H1 (cell line): Measurements from ENCODE around the gene FAS. TPM values are rescaled to one million over a fixed set of nuclear protein-coding genes. Genes with fewer than 3 reads are reported as not detected.

Experiments
- CTCF ChIA-PET: fragments of 300-600 bp; sonication (Branson Sonifier 250); formaldehyde crosslinking; loops from one replicate; lab custom pipeline; 2021; ENCODE audit not compliant: partially characterized antibody; lab: Charles Lee
- POLR2A ChIA-PET: fragments of 300-600 bp; sonication (Branson Sonifier 250); formaldehyde crosslinking; loops from one replicate; lab custom pipeline; 2021; ENCODE audit warnings: inconsistent platforms; ENCODE audit not compliant: partially characterized antibody; lab: Charles Lee
- DNase-seq, 2 experiments: peaks; one replicate each; pipeline versions ENCODE4 v3.0.0 to v3.0.0-alpha.2; 2010 to 2022; ENCODE audit warnings: low spot score in 2 of 2, low read depth in 1 of 2, mixed read lengths in 1 of 2
- FAIRE-seq: peaks from 2 replicates; lab custom pipeline; 2011; peaks lifted over from hg19 to GRCh38; lab: Jason Lieb, UNC
- H2AFZ ChIP-seq: 2 replicates; pipeline ENCODE4 v1.8.1; 2012; ENCODE audit warnings: low read length, inconsistent platforms
- H2AK5ac ChIP-seq: 2 replicates; pipeline ENCODE4 v1.6.1; 2013; ENCODE audit warnings: low read depth, low read length
- H2BK120ac ChIP-seq: replicated peaks from 2 replicates; pipeline ENCODE3; 2013; ENCODE audit warnings: low read depth, low read length, inconsistent platforms
- H2BK12ac ChIP-seq: 2 replicates; pipeline ENCODE4 v1.6.1; 2013; ENCODE audit warnings: low read depth, low read length
- H2BK15ac ChIP-seq: 2 replicates; pipeline ENCODE4 v1.6.1; 2013; ENCODE audit warnings: low read length
- H2BK20ac ChIP-seq: 2 replicates; pipeline ENCODE4 v1.6.1; 2013; ENCODE audit warnings: low read length
- H2BK5ac ChIP-seq: 2 replicates; pipeline ENCODE4 v1.6.1; 2013; ENCODE audit warnings: low read depth, low read length
- H3K14ac ChIP-seq: 2 replicates; pipeline ENCODE4 v1.6.1; 2013; ENCODE audit warnings: inconsistent platforms; ENCODE audit not compliant: insufficient read length
- H3K18ac ChIP-seq: 2 replicates; pipeline ENCODE4 v1.6.1; 2013; ENCODE audit warnings: low read length; ENCODE audit errors: extremely low read depth
- H3K23ac ChIP-seq: 2 replicates; pipeline ENCODE4 v1.6.1; 2013; ENCODE audit warnings: inconsistent platforms; ENCODE audit not compliant: insufficient read length
- H3K23me2 ChIP-seq: 2 replicates; pipeline ENCODE4 v1.6.1; 2013; ENCODE audit warnings: low read depth, low read length
- H3K27ac ChIP-seq: 2 replicates; pipeline ENCODE4 v1.6.1; 2011; ENCODE audit warnings: low read depth, low read length, inconsistent platforms
- H3K27me3 ChIP-seq, 4 experiments: replicated peaks in 1 of 4; 1 replicate in 1 of 4; 2 replicates in 3 of 4; pipeline versions ENCODE4 v1.6.1 to v1.8.1; 2011 to 2013; ENCODE audit warnings: low read length in 3 of 4, mild to moderate bottlenecking in 3 of 4, inconsistent platforms in 2 of 4, mixed read lengths in 2 of 4, moderate library complexity in 1 of 4; ENCODE audit not compliant: control insufficient read depth in 3 of 4, insufficient read depth in 3 of 4; ENCODE audit errors: extremely low read depth in 1 of 4
- H3K36me3 ChIP-seq, 4 experiments: 2 replicates each; pipeline versions ENCODE4 v1.6.1 to v1.8.1; 2011 to 2013; ENCODE audit warnings: mild to moderate bottlenecking in 4 of 4, low read length in 3 of 4, moderate library complexity in 2 of 4, control low read depth in 1 of 4, inconsistent platforms in 1 of 4; ENCODE audit not compliant: insufficient read depth in 4 of 4, control insufficient read depth in 2 of 4
- H3K4ac ChIP-seq: replicated peaks from 2 replicates; pipeline ENCODE3; 2013; ENCODE audit warnings: low read length, low read depth, mixed read lengths, inconsistent platforms; ENCODE audit not compliant: insufficient read length
- H3K4me1 ChIP-seq, 4 experiments: replicated peaks in 1 of 4; 1 replicate in 1 of 4; 2 replicates in 3 of 4; pipeline versions ENCODE4 v1.6.1 to v1.8.1; 2011 to 2013; ENCODE audit warnings: low read length in 3 of 4, inconsistent platforms in 2 of 4, mixed read lengths in 1 of 4; ENCODE audit not compliant: insufficient read depth in 4 of 4, control insufficient read depth in 3 of 4
- H3K4me2 ChIP-seq, 2 experiments: 2 replicates each; pipeline versions ENCODE4 v1.6.1 to v1.8.1; 2011 to 2013; ENCODE audit warnings: low read depth in 2 of 2, low read length in 2 of 2, control low read depth in 1 of 2, inconsistent platforms in 1 of 2, mild to moderate bottlenecking in 1 of 2; ENCODE audit not compliant: insufficient read depth in 1 of 2
- H3K4me3 ChIP-seq, 4 experiments: fragments of 200-600, 300-600 bp in 1 of 4; sonication (generic), shearing (Covaris generic), sonication (Bioruptor Twin) in 1 of 4; 2 replicates each; pipeline versions ENCODE4 v1.5.1 to v1.8.1; 2011 to 2016; ENCODE audit warnings: low read length in 4 of 4, low read depth in 3 of 4, control low read depth in 2 of 4, inconsistent platforms in 2 of 4, mild to moderate bottlenecking in 2 of 4, mixed read lengths in 1 of 4, moderate library complexity in 1 of 4; ENCODE audit not compliant: insufficient read depth in 2 of 4; ENCODE audit errors: extremely low read depth in 1 of 4
- H3K56ac ChIP-seq: replicated peaks from 2 replicates; pipeline ENCODE3; 2013; ENCODE audit warnings: low read depth, mild to moderate bottlenecking, mixed read lengths, low read length, inconsistent platforms; ENCODE audit not compliant: insufficient read length
- H3K79me1 ChIP-seq: 2 replicates; pipeline ENCODE4 v1.6.1; 2013; ENCODE audit warnings: low read depth, low read length, control low read depth
- H3K79me2 ChIP-seq, 2 experiments: 2 replicates each; pipeline versions ENCODE4 v1.6.1 to v1.8.1; 2012 to 2013; ENCODE audit warnings: low read length in 2 of 2, mild to moderate bottlenecking in 2 of 2, inconsistent platforms in 1 of 2; ENCODE audit not compliant: insufficient read depth in 2 of 2, control insufficient read depth in 1 of 2
- H3K9ac ChIP-seq, 4 experiments: replicated peaks in 1 of 4; 1 replicate in 1 of 4; 2 replicates in 3 of 4; pipeline versions ENCODE4 v1.6.1 to v1.8.1; 2011 to 2013; ENCODE audit warnings: low read depth in 3 of 4, low read length in 3 of 4, control low read depth in 2 of 4, mild to moderate bottlenecking in 2 of 4, moderate library complexity in 2 of 4, inconsistent platforms in 1 of 4; ENCODE audit errors: extremely low read depth in 1 of 4
- H3K9me3 ChIP-seq, 2 experiments: 2 replicates each; pipeline versions ENCODE4 v1.6.1 to v1.8.1; 2012 to 2013; ENCODE audit warnings: mild to moderate bottlenecking in 2 of 2, moderate library complexity in 2 of 2, control low read depth in 1 of 2, inconsistent platforms in 1 of 2, low read depth in 1 of 2, low read length in 1 of 2, mixed read lengths in 1 of 2; ENCODE audit not compliant: insufficient read depth in 2 of 2
- H4K20me1 ChIP-seq, 2 experiments: replicated peaks in 1 of 2; 2 replicates each; pipeline versions ENCODE3 to v1.8.1; 2011 to 2013; ENCODE audit warnings: inconsistent platforms in 2 of 2, low read length in 2 of 2, mild to moderate bottlenecking in 1 of 2; ENCODE audit not compliant: insufficient read depth in 2 of 2, control insufficient read depth in 1 of 2
- H4K5ac ChIP-seq: 2 replicates; pipeline ENCODE4 v1.6.1; 2013; ENCODE audit warnings: low read length, low read depth, mixed read lengths, inconsistent platforms; ENCODE audit not compliant: insufficient read length
- H4K8ac ChIP-seq: 2 replicates; pipeline ENCODE4 v1.8.0; 2013; ENCODE audit warnings: mild to moderate bottlenecking, moderate library complexity, low read length, inconsistent platforms; ENCODE audit not compliant: insufficient read depth; ENCODE audit errors: extremely low read depth
- H4K91ac ChIP-seq: replicated peaks from 2 replicates; pipeline ENCODE3; 2013; ENCODE audit warnings: low read length, mixed read lengths, inconsistent platforms; ENCODE audit not compliant: insufficient read length
- CEBPB ChIP-seq: IDR thresholded peaks from 2 replicates; pipeline ENCODE4 v1.6.1; 2012; ENCODE audit warnings: low read depth, low read length
- CHD2 ChIP-seq: IDR thresholded peaks from 2 replicates; pipeline ENCODE4 v1.6.1; 2012; ENCODE audit warnings: low read length, improper control_type of control experiment
- MAFK ChIP-seq: IDR thresholded peaks from 2 replicates; pipeline ENCODE4 v1.6.1; 2012; ENCODE audit warnings: low read depth, mild to moderate bottlenecking, improper control_type of control experiment, low read length
- RAD21 ChIP-seq, 2 experiments: IDR thresholded peaks in 1 of 2; conservative IDR thresholded peaks in 1 of 2; 2 replicates each; pipeline ENCODE4 v1.6.1; 2011; ENCODE audit warnings: low read depth in 2 of 2, low read length in 2 of 2, improper control_type of control experiment in 1 of 2, inconsistent platforms in 1 of 2, mild to moderate bottlenecking in 1 of 2, moderate library complexity in 1 of 2
- SAP30 ChIP-seq: fragments of 300-600 bp; sonication (generic); IDR thresholded peaks from 2 replicates; pipeline ENCODE4 v1.7.1; 2012; ENCODE audit warnings: low read length, moderate library complexity, mild to moderate bottlenecking, inconsistent platforms; ENCODE audit not compliant: insufficient read depth, insufficient replicate concordance
- SP4 ChIP-seq: IDR thresholded peaks from 2 replicates; pipeline ENCODE4 v1.6.1; 2012; ENCODE audit warnings: low read length, inconsistent platforms
- SRF ChIP-seq: IDR thresholded peaks from 2 replicates; pipeline ENCODE4 v1.6.1; 2011; ENCODE audit warnings: mild to moderate bottlenecking, low read depth, low read length, moderate library complexity
- YY1 ChIP-seq: IDR thresholded peaks from 2 replicates; pipeline ENCODE4 v1.6.1; 2011; ENCODE audit warnings: low read depth, mild to moderate bottlenecking, low read length
- WGBS, 2 experiments: shearing (Covaris generic) in 1 of 2; methylation state at CpG; one replicate each; pipeline versions ENCODE4 v1.1.6 to v1.1.7; 2013 to 2015; ENCODE audit warnings: low lambda C conversion rate in 2 of 2, mixed read lengths in 2 of 2, inconsistent platforms in 1 of 2, low coverage in 1 of 2, missing lambda C conversion rate in 1 of 2; ENCODE audit not compliant: insufficient replicate concordance in 2 of 2, insufficient coverage in 1 of 2, insufficient read length in 1 of 2; ENCODE audit errors: extremely low coverage in 1 of 2, missing lambda C conversion rate in 1 of 2; 5-methylcytosine and 5-hydroxymethylcytosine counted together
- polyA plus RNA-seq, 7 experiments: library from polyadenylated mRNA; depleted of rRNA in 3 of 7; stranded (reverse) in 5 of 7; unstranded in 2 of 7; fragments of >200 nt in 5 of 7; fragments of 200-250 nt in 2 of 7; gene quantifications; 1 replicate in 5 of 7; 2 replicates in 1 of 7; 4 replicates in 1 of 7; pipeline versions ENCODE4 v1.2.1 to v1.2.3, GENCODE V29; 2011 to 2013; ENCODE audit warnings: missing spikeins in 2 of 7, mixed read lengths in 2 of 7
- total RNA-seq: library from RNA; stranded (reverse); fragmentation: NEBNext Ultra II Directional; extraction: Animal tissue kit (Norgen Biotek cat#: 25700); gene quantifications from 2 replicates; pipeline ENCODE4 v1.2.1, GENCODE V29; 2021

FAS gene
- total and polyA plus RNA-seq, 2 of the 8 experiments (the other 6 are each of a cell fraction or from before 2014, with no cell fraction given) = 4.0 to 6.7 TPM

- H2BK15ac ChIP-seq = no peak overlapping the region
- peaks cover 0 to 3% (median 0%) of the 10 kb centered on the region in 4 experiments; a peak in 1 of 7 replicates for H3K4me1 ChIP-seq
- H2BK20ac ChIP-seq = no peak overlapping the region
- H3K79me2 ChIP-seq = no peaks in the 10 kb centered on the region
- no peaks in the 10 kb centered on the region for H3K27me3 ChIP-seq
- H4K20me1 ChIP-seq = no peaks in the 10 kb centered on the region
- no peak overlapping the region for H3K4me3 ChIP-seq
- no peak for DNase-seq
- H4K5ac ChIP-seq = no peak overlapping the region
- no peaks in the 10 kb centered on the region for H3K9me3 ChIP-seq
- H4K8ac ChIP-seq = no peak overlapping the region
- H3K4me2 ChIP-seq = no peak overlapping the region
- POLR2A ChIA-PET = interaction anchor here (0.6 kb wide), 1 partner anchor 38 kb away, joined by 3 read pairs; no protein-coding TSS in a partner anchor
- no peak overlapping the region for H3K4ac ChIP-seq
- CTCF ChIA-PET = interaction anchor here (0.8 to 3.1 kb wide), 5 partner anchors 9 to 267 kb away, joined by 3 to 9 read pairs (median 4); no protein-coding TSS in a partner anchor
- no peaks in the 10 kb centered on the region for H3K79me1 ChIP-seq
- TF ChIP-seq SAP30 (no peak), SP4 (no peak), CHD2 (no peak), YY1 (no peak), MAFK (no peak), RAD21 (IDR thresholded peaks at IDR 0.05 in 1 of 2, conservative IDR thresholded peaks at IDR 0.05 in 1 of 2; ENCODE audit: low read depth in 2 of 2, low read length in 2 of 2) (no peak), SRF (no peak), CEBPB (no peak)
- TF ChIP-seq, all 59 proteins: peak for 0
- WGBS, 2 experiments = 80% methylated on average over 1 of the region's 1 CpG; no CpG with 5 or more reads in 1 of the 2 experiments
- H2BK5ac ChIP-seq = no peak overlapping the region
- no peak overlapping the region for H3K27ac ChIP-seq
- no peak overlapping the region for H2BK120ac ChIP-seq
- H4K91ac ChIP-seq = no peak overlapping the region
- H3K9ac ChIP-seq = no peak overlapping the region
- H3K23me2 ChIP-seq = no peaks in the 10 kb centered on the region
- no peak overlapping the region for H2AK5ac ChIP-seq
- no peak for FAIRE-seq
- no peaks in the 10 kb centered on the region for H3K36me3 ChIP-seq
- H3K18ac ChIP-seq = no peak overlapping the region
- no peak overlapping the region for H3K14ac ChIP-seq
- no peak overlapping the region for H3K23ac ChIP-seq
- no peak overlapping the region for H3K56ac ChIP-seq
- H2BK12ac ChIP-seq = no peak overlapping the region
- H2AFZ ChIP-seq = no peak overlapping the region
These were observed 44.4 kb upstream of the FAS start for GRCh38 chr10:88946200-88946599.
